ENCODE data around the gene SUSD4.

SUSD4 gene

GRCh38 chr1:223200903-223201302 lies 163.1 kb downstream of the SUSD4 start:
- TF ChIP-seq EGR1 (IDR thresholded peaks at IDR 0.05) (no peak), TEAD4 (IDR thresholded peaks at IDR 0.05) (no peak), TCF12 (IDR thresholded peaks at IDR 0.05; ENCODE audit: low read depth) (no peak), ZBTB7A (IDR thresholded peaks at IDR 0.05; ENCODE audit: low read depth) (no peak), TAF1 (IDR thresholded peaks at IDR 0.05; ENCODE audit: low read depth) (no peak), EP300 (IDR thresholded peaks at IDR 0.05; ENCODE audit: borderline replicate concordance) (no peak), YY1 (IDR thresholded peaks at IDR 0.05; ENCODE audit: low read depth) (no peak), CEBPB (IDR thresholded peaks at IDR 0.05) (no peak), CREB1 (IDR thresholded peaks at IDR 0.05; ENCODE audit: low read depth) (no peak), USF1 (IDR thresholded peaks at IDR 0.05) (no peak)

- TF ChIP-seq CREB1 (IDR thresholded peaks at IDR 0.05; ENCODE audit: low read depth) (no peak), NFIC (IDR thresholded peaks at IDR 0.05) (no peak), ZBTB7A (IDR thresholded peaks at IDR 0.05; ENCODE audit: low read depth) (no peak), FOXM1 (IDR thresholded peaks at IDR 0.05; ENCODE audit: borderline replicate concordance, low read depth) (no peak), MAX (IDR thresholded peaks at IDR 0.05) (no peak), REST (IDR thresholded peaks at IDR 0.05; ENCODE audit: low read depth) (no peak), USF1 (IDR thresholded peaks at IDR 0.05) (no peak), EGR1 (IDR thresholded peaks at IDR 0.05) (no peak), CEBPB (IDR thresholded peaks at IDR 0.05) (no peak), RAD21 (IDR thresholded peaks at IDR 0.05; ENCODE audit: low read depth) (no peak), TCF12 (IDR thresholded peaks at IDR 0.05; ENCODE audit: low read depth) (no peak), TEAD4 (IDR thresholded peaks at IDR 0.05) (no peak), YY1 (IDR thresholded peaks at IDR 0.05; ENCODE audit: low read depth) (no peak), TAF1 (IDR thresholded peaks at IDR 0.05; ENCODE audit: low read depth) (no peak), EP300 (IDR thresholded peaks at IDR 0.05; ENCODE audit: borderline replicate concordance) (no peak)
Measured at GRCh38 chr1:223199094-223199647, 164.8 kb downstream of the SUSD4 start.

- TF ChIP-seq EP300 (IDR thresholded peaks at IDR 0.05; ENCODE audit: borderline replicate concordance), result no peak
- TF ChIP-seq NFIC (IDR thresholded peaks at IDR 0.05), result no peak
- no peak for TF ChIP-seq RAD21 (IDR thresholded peaks at IDR 0.05; ENCODE audit: low read depth)
- TF ChIP-seq CREB1 (IDR thresholded peaks at IDR 0.05; ENCODE audit: low read depth), result no peak
- no peak for TF ChIP-seq YY1 (IDR thresholded peaks at IDR 0.05; ENCODE audit: low read depth)
- TF ChIP-seq TEAD4 (IDR thresholded peaks at IDR 0.05), result no peak
- no peak for TF ChIP-seq TCF12 (IDR thresholded peaks at IDR 0.05; ENCODE audit: low read depth)
- TF ChIP-seq TAF1 (IDR thresholded peaks at IDR 0.05; ENCODE audit: low read depth), result no peak
- TF ChIP-seq REST (IDR thresholded peaks at IDR 0.05; ENCODE audit: low read depth), result no peak
- TF ChIP-seq EGR1 (IDR thresholded peaks at IDR 0.05), result no peak
- no peak for TF ChIP-seq ZBTB7A (IDR thresholded peaks at IDR 0.05; ENCODE audit: low read depth)
- TF ChIP-seq FOXM1 (IDR thresholded peaks at IDR 0.05; ENCODE audit: borderline replicate concordance, low read depth), result no peak
- TF ChIP-seq MAX (IDR thresholded peaks at IDR 0.05), result no peak
- no peak for TF ChIP-seq USF1 (IDR thresholded peaks at IDR 0.05)
- TF ChIP-seq CEBPB (IDR thresholded peaks at IDR 0.05), result no peak
Measured at GRCh38 chr1:223198628-223198965, 165.4 kb downstream of the SUSD4 start.

GRCh38 chr1:223197923-223198627 lies 165.9 kb downstream of the SUSD4 start:
- no peak for TF ChIP-seq YY1 (IDR thresholded peaks at IDR 0.05; ENCODE audit: low read depth)
- no peak for TF ChIP-seq RAD21 (IDR thresholded peaks at IDR 0.05; ENCODE audit: low read depth)
- TF ChIP-seq TAF1 (IDR thresholded peaks at IDR 0.05; ENCODE audit: low read depth), result no peak
- no peak for TF ChIP-seq TCF12 (IDR thresholded peaks at IDR 0.05; ENCODE audit: low read depth)
- no peak for TF ChIP-seq ZBTB7A (IDR thresholded peaks at IDR 0.05; ENCODE audit: low read depth)
- TF ChIP-seq FOXM1 (IDR thresholded peaks at IDR 0.05; ENCODE audit: borderline replicate concordance, low read depth), result no peak
- TF ChIP-seq CEBPB (IDR thresholded peaks at IDR 0.05), result no peak
- no peak for TF ChIP-seq EGR1 (IDR thresholded peaks at IDR 0.05)
- TF ChIP-seq NFIC (IDR thresholded peaks at IDR 0.05), result no peak
- no peak for TF ChIP-seq EP300 (IDR thresholded peaks at IDR 0.05; ENCODE audit: borderline replicate concordance)

Data from Ishikawa (cell line).